Measurements from ENCODE around the gene ZG16B.

ZG16B gene

GRCh38 chr16:2806286-2806685, 23.8 kb upstream of the ZG16B start:
- DNase-seq: no peak

DNA sequence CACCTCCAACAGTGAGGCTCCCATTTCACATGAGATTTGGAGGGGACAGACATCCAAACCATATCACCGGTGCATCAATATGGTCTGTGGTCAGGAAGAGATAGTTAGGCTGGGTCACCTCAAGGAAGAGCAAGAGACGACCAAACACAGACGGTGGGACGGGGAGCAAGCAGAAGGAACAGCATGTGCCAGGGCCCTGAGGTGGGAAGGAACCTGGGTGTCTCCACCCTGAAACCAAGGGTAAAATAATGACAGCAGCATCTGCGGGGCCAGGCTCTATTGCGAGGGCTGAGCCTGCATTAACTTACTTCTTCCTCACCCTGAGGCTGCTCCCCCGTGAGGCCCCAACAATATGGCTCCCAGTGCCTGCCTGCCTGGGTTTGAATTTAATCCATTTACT, 21.9 kb upstream of the ZG16B start:
- no peak for DNase-seq

- DNase-seq: no peak
These were observed 20.8 kb upstream of the ZG16B start for GRCh38 chr16:2809149-2809760.

GRCh38 chr16:2810651-2811050, 19.5 kb upstream of the ZG16B start:
- DNase-seq: no peak

- DNase-seq: no peak
These were observed 18.2 kb upstream of the ZG16B start for GRCh38 chr16:2811703-2812471.

- DNase-seq: no peak
These were observed 16.3 kb upstream of the ZG16B start for GRCh38 chr16:2813771-2814221.

- no peak for DNase-seq
These were observed 15.4 kb upstream of the ZG16B start for GRCh38 chr16:2814551-2815298.

- no peak for DNase-seq
These were observed 14.8 kb upstream of the ZG16B start for GRCh38 chr16:2815299-2815771.

DNA sequence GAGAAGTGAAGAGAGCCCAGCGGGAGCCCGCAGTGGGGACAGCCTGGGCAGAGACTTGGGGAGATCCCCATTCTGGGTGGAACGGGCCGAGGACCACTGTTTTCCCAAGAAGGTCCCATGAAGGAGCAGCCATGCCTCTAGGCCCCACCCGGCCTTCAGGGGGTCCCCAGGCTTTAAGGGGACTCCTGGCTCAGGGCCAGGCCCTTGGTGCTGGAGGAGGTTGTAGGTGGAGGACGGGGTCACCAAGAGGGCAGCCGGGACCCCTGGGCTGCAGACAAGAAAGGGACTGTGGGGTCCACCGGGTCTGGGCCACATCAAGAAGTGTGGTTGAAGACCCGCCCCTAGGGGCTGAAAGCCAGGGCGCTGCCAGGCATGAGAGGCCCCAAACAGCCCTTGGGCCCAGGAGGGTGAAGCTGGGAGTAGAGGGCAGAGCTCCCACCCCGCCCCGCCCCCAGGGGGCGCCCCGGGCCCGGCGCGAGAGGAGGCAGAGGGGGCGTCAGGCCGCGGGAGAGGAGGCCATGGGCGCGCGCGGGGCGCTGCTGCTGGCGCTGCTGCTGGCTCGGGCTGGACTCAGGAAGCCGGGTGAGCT, 13.3 kb upstream of the ZG16B start, which contains the start of gene PRSS21:
Gene PRSS21, plus strand, starts transcription at position 487 of the 589 bp plus-strand sequence. Its CDS starts 32 bp downstream, at position 519.
- no peak for DNase-seq

- DNase-seq: no peak
These were observed 12.5 kb upstream of the ZG16B start for GRCh38 chr16:2817340-2818271.

GRCh38 chr16:2818272-2818876, 11.7 kb upstream of the ZG16B start:
- no peak for DNase-seq

- no peak for DNase-seq
These were observed 10.7 kb upstream of the ZG16B start for GRCh38 chr16:2819179-2819938.

- DNase-seq: no peak
These were observed 9.9 kb upstream of the ZG16B start for GRCh38 chr16:2819939-2820835.

GRCh38 chr16:2820836-2821486, 9.1 kb upstream of the ZG16B start:
- DNase-seq: no peak

DNA sequence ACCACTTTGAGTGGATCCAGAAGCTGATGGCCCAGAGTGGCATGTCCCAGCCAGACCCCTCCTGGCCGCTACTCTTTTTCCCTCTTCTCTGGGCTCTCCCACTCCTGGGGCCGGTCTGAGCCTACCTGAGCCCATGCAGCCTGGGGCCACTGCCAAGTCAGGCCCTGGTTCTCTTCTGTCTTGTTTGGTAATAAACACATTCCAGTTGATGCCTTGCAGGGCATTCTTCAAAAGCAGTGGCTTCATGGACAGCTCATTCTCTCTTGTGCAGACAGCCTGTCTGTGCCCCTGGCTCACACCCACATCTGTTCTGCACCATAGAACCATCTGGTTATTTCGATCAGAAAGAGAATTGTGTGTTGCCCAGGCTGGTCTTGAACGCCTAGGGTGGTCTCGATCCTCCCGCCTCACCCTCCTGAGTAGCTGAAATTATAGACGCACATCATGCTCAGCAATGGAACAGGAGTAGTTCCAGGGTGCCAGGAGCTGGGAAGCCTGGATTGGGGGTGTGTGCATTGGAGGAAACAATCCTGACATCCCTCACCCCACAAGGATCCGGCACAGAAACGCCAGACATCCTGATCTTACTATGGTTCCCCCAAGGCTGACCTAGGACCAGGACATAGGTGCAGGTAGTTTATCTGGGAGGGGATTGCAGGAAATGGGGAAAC, 8.5 kb upstream of the ZG16B start:
- DNase-seq: no peak

- no peak for DNase-seq
These were observed 8.0 kb upstream of the ZG16B start for GRCh38 chr16:2822158-2822495.

- no peak for DNase-seq
These were observed 7.6 kb upstream of the ZG16B start for GRCh38 chr16:2822496-2822895.

- no peak for DNase-seq
These were observed 5.5 kb upstream of the ZG16B start for GRCh38 chr16:2824626-2825025.
